ENCODE measurements around the gene FNDC10. TPM values are rescaled to one million over a fixed set of nuclear protein-coding genes. Genes with fewer than 3 reads are reported as not detected.
"Not testable (repeated sequence)": the region's sequence is repeated elsewhere in the genome, so short reads cannot be mapped to it uniquely, and the experiment has no call there.

Gene FNDC10
- total RNA-seq, 2 experiments from 2014 or later, result 0.94 to 1.2 TPM

DNA sequence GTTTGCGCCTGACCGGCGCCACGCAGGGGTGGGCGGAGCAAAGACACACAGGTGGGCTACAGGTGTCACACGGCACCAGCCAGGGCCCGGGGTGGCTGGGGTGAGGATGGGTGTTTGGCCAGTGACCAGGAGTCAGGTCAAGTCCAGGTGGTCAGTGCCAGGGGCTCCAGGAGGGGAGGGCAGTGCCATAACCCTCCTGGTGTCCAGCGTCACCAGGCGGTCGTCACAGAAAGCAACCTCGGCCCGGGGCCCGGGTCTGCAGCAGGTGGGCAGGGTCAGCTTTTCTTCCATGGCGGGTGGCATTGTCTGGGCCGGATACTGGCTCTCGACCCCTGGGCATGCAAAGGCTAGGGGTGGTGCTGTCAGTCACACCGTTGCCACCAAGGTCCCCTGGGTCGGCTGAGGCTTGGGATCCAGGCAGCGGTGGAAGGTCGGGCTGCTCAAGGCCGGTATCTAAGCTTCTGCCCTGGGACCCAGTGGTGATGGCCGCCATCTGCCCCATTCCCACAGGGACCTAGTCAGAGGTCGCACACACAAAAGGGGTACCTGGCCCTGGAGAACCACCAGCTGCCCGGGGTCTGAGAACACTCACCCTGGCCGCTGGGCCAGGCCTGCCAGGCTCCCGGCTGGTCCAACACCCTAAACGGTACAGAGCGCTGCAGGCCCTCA is 1.8 kb downstream of the FNDC10 start:
- DNase-seq, result no peak
- CTCF ChIA-PET, result interaction anchor here (0.6 to 1.1 kb wide), 2 partner anchors 16 to 230 kb away, joined by 4 to 5 read pairs; no protein-coding TSS in a partner anchor
- H3K27me3 Mint-ChIP-seq (ENCODE audit: low read depth), result peaks cover 6% of the 10 kb centered on the region
- intact Hi-C loops (cut with micrococcal nuclease), result no loop called here
- peaks cover 11% of the 10 kb centered on the region for H3K4me1 Mint-ChIP-seq (ENCODE audit: low read depth)
- H3K27ac Mint-ChIP-seq, result no peak overlapping the region
- no peaks in the 10 kb centered on the region for H3K36me3 Mint-ChIP-seq (ENCODE audit: low read depth)
- no peak overlapping the region for H3K4me3 Mint-ChIP-seq
- no peaks in the 10 kb centered on the region for H3K9me3 Mint-ChIP-seq

DNA sequence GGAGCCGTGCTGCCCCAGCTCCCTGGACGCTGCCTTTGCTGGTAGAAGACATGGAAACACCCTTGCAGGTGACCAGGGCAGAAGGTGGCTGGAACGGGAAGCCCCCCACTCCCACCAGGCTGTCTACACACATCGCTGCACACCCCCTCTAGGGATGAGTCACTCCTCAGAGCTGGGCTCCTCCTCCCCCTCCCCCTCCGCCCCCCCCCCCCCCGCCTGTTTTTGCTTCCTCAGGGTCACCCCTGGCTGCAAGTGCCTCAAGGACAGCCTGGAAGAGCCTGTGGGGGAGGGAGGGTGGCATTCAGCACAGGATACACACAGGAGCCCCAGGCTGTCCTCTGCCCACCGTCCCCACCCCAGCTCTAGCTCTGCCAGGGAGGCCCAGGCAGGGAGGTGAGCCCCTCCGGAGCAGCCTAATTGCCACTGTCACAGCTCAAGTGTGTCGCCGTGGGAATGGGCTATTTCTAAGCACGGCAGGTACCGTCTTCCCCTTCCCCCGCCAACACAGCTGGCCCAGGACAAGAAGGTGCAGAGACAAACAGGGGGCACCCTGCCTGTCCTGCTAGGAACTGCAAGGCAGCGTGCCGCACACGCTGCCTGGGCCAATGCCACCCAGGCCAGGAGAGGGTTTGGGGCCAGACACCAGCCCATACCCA is 2.5 kb downstream of the FNDC10 start:
- intact Hi-C loops (cut with micrococcal nuclease), result loop anchor here (2.0 kb wide), 1 partner anchor 23 kb away; the partner anchor contains the start of gene SSU72
- H3K4me3 Mint-ChIP-seq, result no peak overlapping the region
- CTCF ChIA-PET, result interaction anchor here (0.6 to 1.1 kb wide), 2 partner anchors 17 to 230 kb away, joined by 4 to 5 read pairs; no protein-coding TSS in a partner anchor
- no peaks in the 10 kb centered on the region for H3K9me3 Mint-ChIP-seq
- H3K4me1 Mint-ChIP-seq (ENCODE audit: low read depth), result peaks cover 11% of the 10 kb centered on the region
- no peak overlapping the region for H3K27ac Mint-ChIP-seq
- H3K27me3 Mint-ChIP-seq (ENCODE audit: low read depth), result peaks cover 6% of the 10 kb centered on the region
- H3K36me3 Mint-ChIP-seq (ENCODE audit: low read depth), result no peaks in the 10 kb centered on the region
- peak; percentile 27 for DNase-seq

DNA sequence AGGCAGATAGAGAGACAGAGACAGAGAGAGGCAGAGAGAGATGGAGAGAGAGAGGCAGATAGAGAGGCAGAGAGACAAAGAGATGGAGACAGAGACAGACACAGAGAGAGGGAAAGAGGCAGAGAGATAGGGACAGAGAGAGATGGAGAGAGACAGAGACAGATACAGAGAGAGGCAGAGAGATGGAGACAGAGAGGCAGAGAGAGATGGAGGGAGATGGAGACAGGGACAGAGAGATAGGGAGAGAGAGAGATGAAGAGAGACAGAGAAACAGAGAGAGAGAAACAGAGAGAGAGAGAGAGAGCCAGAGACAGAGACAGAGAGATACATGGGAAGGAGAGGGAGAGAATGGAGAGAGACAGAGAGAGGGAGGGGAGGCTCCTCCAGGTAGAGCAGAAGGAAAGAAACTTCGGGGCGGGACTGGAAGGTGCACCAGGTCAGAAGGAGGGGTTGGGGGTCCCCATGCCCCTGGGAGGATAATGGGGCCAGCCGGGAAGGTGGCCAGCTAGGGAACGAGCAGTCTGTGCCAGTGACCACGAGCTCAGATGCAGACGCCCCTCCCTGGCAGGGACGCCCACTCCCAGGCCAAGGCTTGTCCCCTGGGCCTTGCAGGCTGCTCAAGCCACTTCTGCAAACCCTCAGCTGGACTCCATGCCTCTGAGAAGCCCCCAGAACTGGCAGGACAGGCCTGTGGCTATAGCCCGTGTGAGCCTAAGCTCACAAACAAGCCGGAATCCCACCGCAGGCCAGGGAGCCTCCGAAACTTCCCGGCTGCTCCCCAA is 3.3 kb downstream of the FNDC10 start:
- Mint-ChIP-seq H3K4me3 (no peak overlapping the region), H3K27ac (no peak overlapping the region), H3K27me3 (ENCODE audit: low read depth) (peaks cover 6% of the 10 kb centered on the region), H3K4me1 (ENCODE audit: low read depth) (peaks cover 11% of the 10 kb centered on the region), H3K9me3 (no peaks in the 10 kb centered on the region), H3K36me3 (ENCODE audit: low read depth) (no peaks in the 10 kb centered on the region)
- intact Hi-C loops (cut with micrococcal nuclease), result loop anchor here (2.0 kb wide), 1 partner anchor 22 kb away; the partner anchor contains the start of gene SSU72
- CTCF ChIA-PET, result interaction anchor here (1.1 kb wide), 1 partner anchor 17 kb away, joined by 5 read pairs; no protein-coding TSS in a partner anchor
- DNase-seq, result no peak

DNA sequence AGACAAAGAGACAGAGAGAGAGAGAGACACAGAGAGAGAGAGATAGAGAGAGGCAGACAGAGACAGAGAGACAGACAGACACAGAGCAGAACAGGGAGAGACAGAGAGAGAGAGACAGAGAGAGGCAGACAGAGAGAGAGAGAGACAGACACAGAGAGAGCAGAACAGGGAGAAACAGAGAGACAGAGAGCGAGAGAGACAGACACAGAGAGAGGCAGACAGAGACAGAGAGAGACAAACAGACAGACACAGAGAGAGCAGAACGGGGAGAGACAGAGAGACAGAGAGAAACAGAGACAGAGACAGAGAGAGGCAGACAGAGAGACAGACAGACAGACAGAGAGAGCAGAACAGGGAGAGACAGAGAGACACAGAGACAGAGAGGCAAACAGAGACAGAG is 4.6 kb downstream of the FNDC10 start:
- H3K4me3 Mint-ChIP-seq; DNase-seq; H3K36me3 Mint-ChIP-seq (ENCODE audit: low read depth); H3K27me3 Mint-ChIP-seq (ENCODE audit: low read depth); H3K9me3 Mint-ChIP-seq; H3K27ac Mint-ChIP-seq; intact Hi-C loops (cut with micrococcal nuclease); H3K4me1 Mint-ChIP-seq (ENCODE audit: low read depth); CTCF ChIA-PET: not testable (repeated sequence)

DNA sequence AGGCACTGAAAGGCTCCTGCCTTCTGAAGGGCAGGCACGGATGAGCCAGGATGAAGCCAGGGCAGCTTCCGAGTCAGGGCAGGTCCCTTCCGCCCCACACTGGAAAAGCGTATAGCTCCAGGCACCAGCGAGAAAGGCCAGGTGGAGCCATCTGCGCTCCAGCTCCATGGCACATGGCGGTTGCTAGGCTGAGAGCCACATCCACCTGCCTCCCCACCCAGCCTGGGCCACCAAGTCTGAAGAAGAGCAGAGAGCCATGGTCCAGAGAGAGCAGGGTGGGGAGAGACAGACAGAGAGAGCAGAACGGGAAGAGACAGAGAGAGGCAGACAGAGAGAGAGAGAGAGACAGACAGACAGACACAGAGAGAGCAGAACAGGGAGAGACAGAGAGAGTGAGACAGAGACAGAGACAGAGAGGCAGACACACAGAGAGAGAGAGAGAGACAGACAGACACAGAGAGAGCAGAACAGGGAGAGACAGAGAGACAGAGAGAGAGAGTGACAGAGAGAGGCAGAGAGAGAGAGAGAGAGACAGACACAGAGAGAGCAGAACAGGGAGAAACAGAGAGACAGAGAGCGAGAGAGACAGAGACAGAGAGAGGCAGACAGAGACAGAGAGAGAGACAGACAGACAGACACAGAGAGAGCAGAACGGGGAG is 5.2 kb downstream of the FNDC10 start:
- intact Hi-C loops (cut with micrococcal nuclease), result no loop called here
- CTCF ChIA-PET, result interaction anchor here (0.5 kb wide), 1 partner anchor 16 kb away, joined by 3 read pairs; no protein-coding TSS in a partner anchor
- H3K4me1 Mint-ChIP-seq (ENCODE audit: low read depth), result peaks cover 10% of the 10 kb centered on the region
- no peaks in the 10 kb centered on the region for H3K9me3 Mint-ChIP-seq
- H3K27ac Mint-ChIP-seq, result no peak overlapping the region
- H3K4me3 Mint-ChIP-seq, result no peak overlapping the region
- no peaks in the 10 kb centered on the region for H3K36me3 Mint-ChIP-seq (ENCODE audit: low read depth)
- peaks cover 6% of the 10 kb centered on the region for H3K27me3 Mint-ChIP-seq (ENCODE audit: low read depth)
- no peak for DNase-seq

DNA sequence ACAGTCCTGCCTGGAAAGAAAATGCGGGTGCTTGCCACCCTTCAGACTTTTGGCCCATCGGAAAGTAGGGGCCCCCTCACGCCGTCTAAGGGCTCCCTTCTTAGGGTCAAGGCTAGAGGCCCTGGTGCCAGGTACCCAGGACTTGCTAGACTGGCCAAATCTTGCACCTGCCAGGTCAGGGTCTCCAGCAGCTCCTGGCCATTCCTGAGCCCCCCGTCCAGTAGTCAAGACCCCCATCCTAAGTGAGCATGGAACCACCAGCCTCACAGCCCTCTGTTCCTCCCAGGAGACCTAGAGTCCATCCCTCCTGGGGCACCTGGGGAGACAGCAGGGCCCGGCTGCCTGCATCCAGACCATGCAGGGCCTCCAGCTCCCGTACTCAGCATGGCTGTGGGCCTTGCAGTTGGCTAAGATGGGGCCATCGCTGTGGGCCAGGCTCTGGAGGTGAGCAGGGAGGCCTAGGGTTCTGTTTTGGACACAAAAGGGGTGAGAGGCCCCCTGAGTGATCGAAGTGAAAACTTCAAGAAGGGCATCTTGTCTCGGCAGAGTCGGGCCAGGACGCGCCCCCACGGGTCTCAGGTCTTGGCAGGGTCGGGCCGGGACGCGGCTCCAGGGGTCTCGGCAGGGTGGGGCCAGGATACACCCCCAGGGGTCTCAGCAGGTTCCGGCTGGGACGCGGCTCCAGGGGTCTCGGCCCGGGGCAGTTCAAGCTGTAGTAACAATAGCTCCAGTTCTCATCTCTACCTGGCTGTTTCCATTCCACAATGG is 5.9 kb downstream of the FNDC10 start:
- H3K4me3 Mint-ChIP-seq, result no peak overlapping the region
- peaks cover 4% of the 10 kb centered on the region for H3K27me3 Mint-ChIP-seq (ENCODE audit: low read depth)
- no peaks in the 10 kb centered on the region for H3K36me3 Mint-ChIP-seq (ENCODE audit: low read depth)
- DNase-seq, result no peak
- intact Hi-C loops (cut with micrococcal nuclease), result no loop called here
- peaks cover 8% of the 10 kb centered on the region for H3K4me1 Mint-ChIP-seq (ENCODE audit: low read depth)
- H3K9me3 Mint-ChIP-seq, result no peaks in the 10 kb centered on the region
- H3K27ac Mint-ChIP-seq, result no peak overlapping the region
- CTCF ChIA-PET, result no interaction called here

DNA sequence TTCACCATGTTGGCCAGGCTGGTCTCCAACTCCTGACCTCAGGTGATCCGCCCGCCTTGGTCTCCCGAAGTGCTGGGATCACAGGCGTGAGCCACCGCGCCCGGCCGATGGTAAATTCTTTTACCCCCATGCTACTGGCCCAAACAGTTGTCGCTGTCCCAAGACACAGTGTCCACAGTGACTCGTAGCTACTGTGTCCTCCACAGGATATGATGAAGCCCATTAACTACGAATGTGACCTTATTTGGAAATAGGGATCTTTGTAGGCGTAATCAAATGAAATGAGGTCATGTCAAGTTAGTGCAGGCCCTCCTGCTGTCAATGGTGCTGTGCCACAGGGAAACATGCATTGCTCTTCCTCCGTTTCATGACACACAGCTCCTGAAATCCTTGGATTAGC is 8.5 kb downstream of the FNDC10 start:
- CTCF ChIA-PET, result no interaction called here
- H3K36me3 Mint-ChIP-seq (ENCODE audit: low read depth), result no peaks in the 10 kb centered on the region
- no peak for DNase-seq
- H3K4me3 Mint-ChIP-seq, result no peak overlapping the region
- H3K27ac Mint-ChIP-seq, result no peak overlapping the region
- H3K9me3 Mint-ChIP-seq, result no peaks in the 10 kb centered on the region
- H3K4me1 Mint-ChIP-seq (ENCODE audit: low read depth), result no peaks in the 10 kb centered on the region
- intact Hi-C loops (cut with micrococcal nuclease), result no loop called here
- peaks cover 2% of the 10 kb centered on the region for H3K27me3 Mint-ChIP-seq (ENCODE audit: low read depth)

DNA sequence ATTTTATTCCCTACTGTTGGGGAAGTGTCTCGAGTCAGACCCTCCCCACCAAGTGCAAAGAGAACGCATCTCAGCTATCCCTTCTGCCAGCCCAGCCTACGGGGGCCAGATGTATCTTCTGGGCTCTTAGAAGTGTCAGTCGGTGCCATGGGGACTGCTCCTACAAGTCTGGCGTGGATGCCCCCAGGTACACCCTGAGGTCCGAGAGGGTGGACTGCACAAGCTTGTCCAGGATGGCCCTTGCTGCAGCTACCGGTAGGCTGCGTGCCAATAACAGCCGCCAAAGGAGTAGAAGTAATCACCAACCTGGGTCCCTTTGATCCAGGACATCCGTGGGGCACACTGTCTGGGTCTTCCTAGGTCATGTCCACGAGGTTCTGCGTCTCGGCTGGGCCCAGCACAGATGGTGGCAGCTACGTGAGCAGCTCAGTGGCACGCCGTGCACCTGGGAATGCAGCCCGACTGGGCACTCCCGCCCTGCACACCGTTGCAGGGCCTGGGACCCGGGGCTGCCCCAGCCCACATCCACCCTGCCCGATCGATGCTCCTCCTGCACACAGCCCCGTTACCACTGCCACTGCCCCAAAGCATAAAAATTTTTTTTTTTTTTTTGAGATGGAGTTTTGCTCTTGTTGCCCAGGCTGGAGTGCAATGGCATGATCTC is 16.5 kb downstream of the FNDC10 start:
- Mint-ChIP-seq H3K4me3 (no peak overlapping the region), H3K36me3 (ENCODE audit: low read depth) (no peaks in the 10 kb centered on the region), H3K4me1 (ENCODE audit: low read depth) (no peaks in the 10 kb centered on the region), H3K9me3 (no peaks in the 10 kb centered on the region), H3K27ac (no peak overlapping the region), H3K27me3 (ENCODE audit: low read depth) (peaks cover 5% of the 10 kb centered on the region)
- no peak for DNase-seq
- intact Hi-C loops (cut with micrococcal nuclease), result no loop called here
- CTCF ChIA-PET, result no interaction called here

DNA sequence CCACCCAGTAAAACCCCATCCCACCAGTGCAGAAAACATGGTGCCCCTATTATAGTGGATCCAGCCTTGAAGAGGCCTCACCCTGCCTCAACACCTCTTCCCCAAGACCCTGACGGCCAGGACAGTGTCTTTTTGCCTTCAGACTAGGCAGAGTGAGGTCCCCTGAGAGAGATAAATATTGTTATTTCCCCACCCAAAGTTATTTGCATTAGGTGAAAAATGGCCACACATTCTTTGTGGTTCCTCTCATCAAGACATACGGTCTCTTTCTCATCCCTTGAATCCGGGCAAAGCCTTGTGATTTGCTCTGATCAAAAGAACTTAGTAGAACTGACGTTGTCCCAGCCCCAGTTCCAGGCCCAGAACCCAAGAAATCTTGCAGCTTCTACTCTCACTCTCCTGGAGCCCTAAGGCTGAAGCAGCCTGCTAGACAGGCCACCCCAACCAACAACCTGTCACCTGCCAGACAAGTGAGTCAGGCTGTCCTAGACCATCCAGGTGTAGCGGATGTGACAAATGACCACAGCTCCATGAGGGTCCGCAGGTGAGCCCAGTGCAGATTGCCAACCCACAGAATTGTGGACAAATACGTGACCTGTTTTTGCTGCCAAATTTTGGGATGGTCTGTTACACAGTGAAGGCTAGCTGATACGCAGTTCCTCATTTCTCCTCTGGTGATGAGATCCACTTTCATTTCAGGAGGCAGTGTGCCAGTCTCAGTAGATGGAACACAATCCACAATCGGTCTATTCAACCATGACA is 17.2 kb downstream of the FNDC10 start:
- no peak for DNase-seq
- CTCF ChIA-PET, result no interaction called here
- H3K36me3 Mint-ChIP-seq (ENCODE audit: low read depth), result no peaks in the 10 kb centered on the region
- peaks cover 5% of the 10 kb centered on the region for H3K27me3 Mint-ChIP-seq (ENCODE audit: low read depth)
- no peak overlapping the region for H3K27ac Mint-ChIP-seq
- no peak overlapping the region for H3K4me3 Mint-ChIP-seq
- no peaks in the 10 kb centered on the region for H3K4me1 Mint-ChIP-seq (ENCODE audit: low read depth)
- H3K9me3 Mint-ChIP-seq, result no peaks in the 10 kb centered on the region
- intact Hi-C loops (cut with micrococcal nuclease), result no loop called here

DNA sequence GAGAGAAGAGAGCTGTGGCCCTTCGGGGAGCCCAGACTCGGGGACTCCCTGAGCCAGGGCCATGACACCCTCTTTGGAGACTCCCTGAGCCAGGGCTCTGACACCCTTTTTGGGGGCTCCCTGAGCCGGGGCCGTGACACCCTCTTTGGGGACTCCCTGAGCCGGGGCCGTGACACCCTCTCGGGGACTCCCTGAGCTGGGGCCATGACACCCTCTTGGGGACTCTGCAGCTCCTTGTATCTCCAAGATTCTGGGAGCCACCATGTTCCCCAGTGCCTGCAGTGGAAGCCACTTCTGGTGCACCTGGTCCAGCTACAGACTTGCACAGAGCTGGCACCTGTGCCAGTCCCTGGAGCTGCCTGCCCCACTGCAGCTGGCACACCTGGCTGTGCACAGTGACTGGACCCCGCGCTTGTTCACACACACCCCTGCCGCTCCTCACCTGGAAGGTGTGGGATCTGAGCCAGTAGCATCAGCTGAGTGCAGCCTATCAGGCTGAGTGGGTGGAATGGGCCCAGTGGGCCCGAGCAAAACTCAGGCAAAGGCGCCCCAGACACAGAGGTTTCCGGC is 21.5 kb downstream of the FNDC10 start:
- Mint-ChIP-seq H3K27ac (no peak overlapping the region), H3K27me3 (ENCODE audit: low read depth) (no peaks in the 10 kb centered on the region), H3K36me3 (ENCODE audit: low read depth) (peaks cover 5% of the 10 kb centered on the region), H3K9me3 (no peaks in the 10 kb centered on the region), H3K4me3 (no peak overlapping the region), H3K4me1 (ENCODE audit: low read depth) (peaks cover 16% of the 10 kb centered on the region)
- CTCF ChIA-PET, result interaction anchor here (0.7 kb wide), 1 partner anchor 16 kb away, joined by 3 read pairs; no protein-coding TSS in a partner anchor
- intact Hi-C loops (cut with micrococcal nuclease), result loop anchor here (5.0 kb wide), 1 partner anchor 329 kb away; no protein-coding TSS in a partner anchor
- no peak for DNase-seq
